Gastrocnemius medialis (tissue), 4 donors: ENCODE results near the gene TFAP2B. TPM values are rescaled to one million over a fixed set of nuclear protein-coding genes. Genes with fewer than 3 reads are reported as not detected.

ENCODE experiments used
- ATAC-seq, 2 donors: fragments of 150-250 bp; one replicate each; pipeline ENCODE4 v1.9.1; 2016
- DNase-seq, 2 donors: peaks; one replicate each; pipeline ENCODE4 v3.0.0-alpha.2; 2019
- H3K27ac ChIP-seq, 4 donors: fragments of 200-600 bp; sonication (generic); 1 replicate in 1 of 4; 2 replicates in 3 of 4; pipeline ENCODE4 v1.5.1; 2016 to 2018; ENCODE audit warnings: mild to moderate bottlenecking in 2 of 4, moderate library complexity in 1 of 4
- H3K27me3 ChIP-seq, 3 donors: fragments of 200-600 bp; sonication (generic) in 2 of 3; 1 replicate in 1 of 3; 2 replicates in 2 of 3; pipeline versions ENCODE4 v1.5.1 to v1.6.0; 2016 to 2019; ENCODE audit warnings: mild to moderate bottlenecking in 1 of 3, moderate library complexity in 1 of 3
- H3K36me3 ChIP-seq, 2 donors: fragments of 200-600 bp; sonication (generic) in 1 of 2; one replicate each; pipeline ENCODE4 v1.5.1; 2017 to 2018
- H3K4me1 ChIP-seq, 2 donors: fragments of 200-600 bp; sonication (generic) in 1 of 2; one replicate each; pipeline ENCODE4 v1.5.1; 2016 to 2017; ENCODE audit warnings: mild to moderate bottlenecking in 2 of 2
- H3K4me3 ChIP-seq, 4 donors: fragments of 200-600 bp; sonication (generic) in 3 of 4; 1 replicate in 1 of 4; 2 replicates in 3 of 4; pipeline ENCODE4 v1.5.1; 2016 to 2019; ENCODE audit warnings: mild to moderate bottlenecking in 2 of 4
- H3K9me3 ChIP-seq, 3 donors: fragments of 200-600 bp; sonication (generic) in 2 of 3; 1 replicate in 1 of 3; 2 replicates in 2 of 3; pipeline ENCODE4 v1.5.1; 2016 to 2019
- CTCF ChIP-seq, 5 experiments: fragments of 450-650 bp in 3 of 5; fragments of 200-600 bp in 2 of 5; sonication (generic) in 2 of 5; IDR thresholded peaks in 4 of 5; conservative IDR thresholded peaks in 1 of 5; 1 replicate in 4 of 5; 2 replicates in 1 of 5; pipeline ENCODE4 v1.5.1; 2016 to 2019; ENCODE audit warnings: antibody characterized with exemption in 5 of 5, mild to moderate bottlenecking in 3 of 5, moderate library complexity in 3 of 5
- POLR2A ChIP-seq, 2 donors: fragments of 450-650 bp; IDR thresholded peaks; one replicate each; pipeline ENCODE4 v1.6.1; 2017; ENCODE audit warnings: antibody characterized with exemption in 2 of 2, mild to moderate bottlenecking in 2 of 2, moderate library complexity in 2 of 2
- in situ Hi-C, 4 donors: fragments of 200-750 bp; cut with MboI; loops; one replicate each; pipeline versions ENCODE4 v1.15.0 to v1.8.0; 2017; ENCODE audit warnings: low sequenced_read_pairs in 4 of 4
- intact Hi-C: fragments of 100-400 bp; cut with DNase I; formaldehyde crosslinking; loops from one replicate; pipeline ENCODE4 v1.15.1; 2023; ENCODE audit warnings: low total_unique reads
- total RNA-seq, 4 donors: library from RNA; depleted of rRNA; stranded (reverse); fragments of >200 nt; gene quantifications; one replicate each; pipeline versions ENCODE4 v1.1.0 to v1.2.3, GENCODE V29; 2016

Gene TFAP2B
- total RNA-seq, 4 donors from 2014 or later = not detected

DNA sequence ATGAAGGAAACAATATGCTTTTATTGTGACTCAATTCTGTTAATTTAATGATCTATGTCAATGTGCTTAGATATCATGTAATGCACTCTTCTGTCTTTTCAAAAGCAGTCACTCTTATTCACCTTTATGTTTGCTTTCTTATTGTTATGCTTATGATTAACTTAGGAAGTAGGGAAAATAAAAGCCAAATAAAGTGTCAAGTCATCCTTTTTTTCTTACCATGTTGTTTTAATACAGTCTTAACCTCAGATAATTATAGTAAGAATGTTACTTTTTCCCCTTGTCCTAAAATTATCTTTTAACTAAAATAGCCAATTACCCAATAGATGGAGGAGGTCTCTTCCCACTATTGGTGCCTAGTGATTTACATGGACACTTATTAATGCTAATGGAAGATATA is 72.6 kb downstream of the TFAP2B start:
- Histone ChIP-seq H3K36me3 (no peaks in the 10 kb centered on the region), H3K4me3 (no peak overlapping the region), H3K9me3 (no peaks in the 10 kb centered on the region), H3K27ac (no peak overlapping the region), H3K27me3 (no peaks in the 10 kb centered on the region), H3K4me1 (no peaks in the 10 kb centered on the region)
- no peak for TF ChIP-seq CTCF (IDR thresholded peaks at IDR 0.05 in 4 of 5, conservative IDR thresholded peaks at IDR 0.05 in 1 of 5)
- no peak for TF ChIP-seq POLR2A (IDR thresholded peaks at IDR 0.05)
- ATAC-seq (no peak), DNase-seq (no peak)
- intact Hi-C loops = no loop called here
- in situ Hi-C loops = no loop called here

Other genes starting within 250 kb of the TFAP2B start
- gene TFAP2D, start 105.3 kb upstream of the TFAP2B start, total RNA-seq = not detected